Activated T-cell treated with anti-CD3 and anti-CD28 coated beads, Interleukin-2, amount 50 U/mL, for 48 hours (primary cell): ENCODE measurements around the gene PSMD8.
"Not testable (repeated sequence)": the region's sequence is repeated elsewhere in the genome, so short reads cannot be mapped to it uniquely, and the experiment has no call there.

Experiments
- DNase-seq, 2 experiments: peaks; one replicate each; pipeline ENCODE4 v3.0.0-alpha.2; 2020

PSMD8 gene

GRCh38 chr19:38374332-38375097, at the start of gene PSMD8:
PSMD8 (plus strand) TSS chr19:38374571; CDS start chr19:38374602, 31 bp downstream.
- peak; percentile 97 to 99 for DNase-seq

- DNase-seq, result no peak
These were observed 47.8 kb upstream of the PSMD8 start for GRCh38 chr19:38326591-38326990.

- no peak for DNase-seq
These were observed 44.7 kb upstream of the PSMD8 start for GRCh38 chr19:38329651-38330050.

- DNase-seq, result no peak
These were observed 42.6 kb upstream of the PSMD8 start for GRCh38 chr19:38331728-38332127.

- DNase-seq, result no peak
These were observed 41.1 kb upstream of the PSMD8 start for GRCh38 chr19:38333245-38333644.

- peak; percentile 97 for DNase-seq
These were observed 38.3 kb upstream of the PSMD8 start for GRCh38 chr19:38335949-38336637.

GRCh38 chr19:38336638-38337359, 37.6 kb upstream of the PSMD8 start:
- peak; percentile 95 to 98 for DNase-seq

GRCh38 chr19:38337360-38337653, 37.1 kb upstream of the PSMD8 start:
- DNase-seq, result no peak

GRCh38 chr19:38339011-38339410, 35.4 kb upstream of the PSMD8 start:
- DNase-seq, result not testable (repeated sequence)

GRCh38 chr19:38340927-38341326, 33.4 kb upstream of the PSMD8 start:
- no peak for DNase-seq

GRCh38 chr19:38346837-38347236, 27.5 kb upstream of the PSMD8 start:
- no peak for DNase-seq

- no peak for DNase-seq
These were observed 23.5 kb upstream of the PSMD8 start for GRCh38 chr19:38350883-38351282.

- no peak for DNase-seq
These were observed 22.4 kb upstream of the PSMD8 start for GRCh38 chr19:38351865-38352395.

- DNase-seq, result no peak
These were observed 21.8 kb upstream of the PSMD8 start for GRCh38 chr19:38352611-38353010.

- DNase-seq, result no peak
These were observed 18.3 kb upstream of the PSMD8 start for GRCh38 chr19:38355728-38356725.

- no peak for DNase-seq
These were observed 16.3 kb upstream of the PSMD8 start for GRCh38 chr19:38358071-38358470.

GRCh38 chr19:38359242-38360021, 14.9 kb upstream of the PSMD8 start:
- DNase-seq, result no peak

- no peak for DNase-seq
These were observed 14.0 kb upstream of the PSMD8 start for GRCh38 chr19:38360351-38360750.

- DNase-seq, result no peak
These were observed 13.3 kb upstream of the PSMD8 start for GRCh38 chr19:38360839-38361631.

- DNase-seq, result peak; percentile 84 to 85
These were observed 12.7 kb upstream of the PSMD8 start for GRCh38 chr19:38361633-38362075.
